ENCODE results near the gene TEP1.

The TEP1 gene

GRCh38 chr14:20429801-20430669 lies 16.7 kb upstream of the TEP1 start:
- no peak for DNase-seq (ENCODE audit: low read depth)

GRCh38 chr14:20428802-20429201 lies 15.5 kb upstream of the TEP1 start:
- DNase-seq (ENCODE audit: low read depth): no peak

DNA sequence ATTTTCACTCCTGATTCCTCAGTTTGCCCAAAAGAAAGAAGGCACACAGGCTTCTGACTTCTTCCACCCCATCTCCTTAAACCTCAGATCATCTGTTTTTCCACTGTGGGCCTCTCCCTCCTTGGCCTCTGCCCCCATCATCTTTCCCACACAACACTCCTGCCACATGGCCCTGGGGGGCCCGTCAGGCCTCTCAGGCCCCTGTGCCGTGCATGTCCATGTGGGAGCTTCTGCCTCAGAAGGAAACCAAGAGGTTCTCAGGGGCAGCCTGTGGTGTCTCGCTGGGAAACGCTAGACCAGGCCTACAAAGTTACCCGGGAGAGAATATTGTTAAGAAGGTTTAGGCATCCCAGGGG lies 14.7 kb upstream of the TEP1 start:
- no peak for DNase-seq (ENCODE audit: low read depth)

- peak; percentile 69 for DNase-seq (ENCODE audit: low read depth)
Observed at GRCh38 chr14:20427231-20428009, 14.1 kb upstream of the TEP1 start.

DNA sequence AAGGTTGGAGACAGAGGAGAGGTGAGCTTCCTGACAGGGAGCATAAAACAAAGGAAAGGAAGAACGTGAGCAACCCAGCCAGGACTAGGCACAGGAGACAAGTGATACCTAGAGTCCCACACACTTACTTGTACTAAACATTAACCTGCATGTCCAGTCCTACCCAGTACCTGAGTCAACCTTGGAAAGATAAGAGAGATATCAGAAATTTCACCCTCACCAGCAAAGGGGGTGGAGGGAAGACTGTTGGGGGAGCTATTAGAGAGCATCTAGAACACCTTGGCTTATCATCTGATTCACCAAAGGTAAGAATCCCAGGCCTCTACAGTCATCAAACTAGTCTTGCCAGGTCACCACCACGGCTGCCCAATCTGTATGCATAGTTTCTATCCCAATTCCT lies 11.6 kb upstream of the TEP1 start:
- no peak for DNase-seq (ENCODE audit: low read depth)

DNA sequence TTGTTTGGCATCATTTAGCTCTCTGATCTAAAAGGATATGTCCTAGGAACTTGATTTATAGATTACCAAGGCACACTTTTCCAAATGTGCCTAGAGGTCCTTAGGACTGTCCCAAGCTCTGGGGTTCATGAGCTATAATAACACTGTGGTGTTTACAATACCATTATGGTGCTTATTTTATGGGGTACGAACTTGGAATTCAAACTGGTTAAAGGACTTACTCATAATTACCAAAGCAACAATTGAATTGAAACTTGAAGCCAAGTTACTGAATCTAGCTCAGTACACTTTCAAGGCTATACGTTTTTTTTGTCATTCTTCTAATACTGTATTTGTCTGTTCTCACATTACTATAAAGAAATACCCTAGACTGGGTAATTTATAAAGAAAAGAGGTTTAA lies 9.6 kb upstream of the TEP1 start:
- DNase-seq (ENCODE audit: low read depth): no peak

- DNase-seq (ENCODE audit: low read depth): no peak
Observed at GRCh38 chr14:20421267-20421666, 8.0 kb upstream of the TEP1 start.

GRCh38 chr14:20419419-20419818 lies 6.1 kb upstream of the TEP1 start:
- DNase-seq (ENCODE audit: low read depth): peak; percentile 22

DNA sequence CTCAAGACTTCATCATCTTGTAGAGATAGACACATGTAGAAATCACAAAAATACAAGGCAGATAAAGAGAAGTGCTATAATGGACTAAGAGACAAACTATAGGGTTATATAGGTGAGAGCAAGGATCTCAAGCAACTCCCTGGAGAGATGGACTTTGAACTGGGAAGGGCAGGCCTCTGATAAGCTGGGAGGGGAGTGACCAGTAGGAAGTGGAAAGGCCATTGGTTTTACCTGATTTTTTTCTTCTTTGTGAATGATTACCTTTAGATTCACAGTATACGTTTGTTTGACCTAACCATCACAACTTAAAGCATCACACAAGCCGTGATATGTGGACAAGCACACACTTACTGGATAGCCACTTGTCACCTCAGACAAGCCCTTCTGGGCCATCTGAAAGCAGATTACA lies 5.2 kb upstream of the TEP1 start:
- no peak for DNase-seq (ENCODE audit: low read depth)

DNA sequence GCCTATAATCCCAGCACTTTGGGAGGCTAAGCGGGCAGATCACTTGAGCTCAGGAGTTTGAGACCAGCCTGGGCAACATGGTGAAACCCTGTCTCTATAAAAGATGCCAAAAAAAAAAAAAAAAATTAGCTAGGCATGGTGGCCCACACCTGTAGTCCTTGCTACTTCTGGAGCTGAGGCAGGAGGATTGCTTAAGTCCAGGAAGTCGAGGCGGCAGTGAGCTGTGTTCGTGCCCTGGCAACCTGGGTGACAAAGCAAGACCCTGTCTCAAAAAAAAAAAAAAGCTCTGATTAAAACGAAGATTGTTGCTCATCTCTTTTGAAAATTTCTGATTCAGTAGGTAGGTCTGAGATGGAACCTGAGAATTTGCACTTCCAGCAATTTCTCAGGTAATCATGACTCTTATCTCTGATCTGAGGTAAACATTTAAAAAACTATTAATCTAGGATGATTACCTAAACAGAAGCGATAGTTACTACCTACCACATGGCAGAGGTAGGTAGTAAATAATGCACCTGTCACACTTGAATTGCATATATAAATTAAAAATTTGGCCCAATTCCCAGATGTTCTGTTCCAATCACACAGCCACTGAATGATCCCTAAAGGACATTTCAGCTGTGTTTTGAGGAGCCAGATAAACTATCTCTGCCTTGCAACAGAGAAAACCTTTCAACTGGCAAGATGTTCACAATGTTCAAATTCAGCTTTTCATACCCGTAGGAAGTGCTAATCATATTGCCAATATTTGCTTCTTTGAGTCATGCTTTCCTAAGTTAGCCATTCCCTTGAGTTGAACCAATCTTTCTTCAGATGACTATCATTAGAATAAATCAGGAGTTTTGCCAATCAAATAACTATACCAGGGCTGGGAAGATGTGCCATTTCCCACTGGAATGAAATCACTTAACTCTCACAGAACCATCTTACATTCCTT lies 4.2 kb upstream of the TEP1 start:
- DNase-seq (ENCODE audit: low read depth): no peak

DNA sequence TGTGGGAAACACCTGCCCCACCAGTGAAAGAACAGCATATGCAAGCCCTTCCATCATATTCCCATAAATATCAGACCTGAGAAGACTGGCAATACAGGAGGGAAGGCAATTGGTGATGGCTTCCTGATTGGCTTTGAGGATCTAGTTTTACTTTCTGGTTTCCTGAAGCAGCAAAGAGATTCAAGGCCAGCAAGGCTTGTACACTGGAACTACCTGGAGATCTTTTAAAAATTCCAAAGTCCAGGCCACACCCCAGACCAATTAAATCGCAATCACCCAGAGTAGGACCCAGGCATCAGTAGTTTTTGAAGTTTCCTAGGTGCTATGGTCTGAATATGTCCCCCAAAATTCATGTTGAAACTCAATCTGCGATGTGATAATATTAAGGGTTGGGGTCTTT lies 2.9 kb upstream of the TEP1 start:
- no peak for DNase-seq (ENCODE audit: low read depth)

DNA sequence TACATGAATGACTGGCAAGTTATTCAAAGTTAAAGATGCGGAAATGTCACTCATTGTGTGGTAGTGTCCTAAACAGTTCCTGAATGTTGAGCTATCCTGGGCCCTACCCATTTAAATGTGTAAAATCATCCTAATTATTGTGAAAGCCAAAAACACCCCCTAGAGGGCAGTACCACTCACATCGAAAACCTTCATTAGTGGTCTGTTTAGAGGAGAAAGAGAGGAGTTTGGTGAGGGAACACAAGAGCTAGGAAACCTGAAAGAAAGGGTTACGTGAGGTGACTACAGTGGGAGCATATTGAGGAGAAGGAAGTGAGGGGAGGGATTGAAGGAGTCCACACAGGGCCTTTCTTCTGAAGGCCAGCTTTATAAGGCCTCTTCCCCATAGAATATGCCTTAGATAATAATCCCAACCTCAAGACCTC lies 2.5 kb upstream of the TEP1 start:
- peak; percentile 65 for DNase-seq (ENCODE audit: low read depth)

DNA sequence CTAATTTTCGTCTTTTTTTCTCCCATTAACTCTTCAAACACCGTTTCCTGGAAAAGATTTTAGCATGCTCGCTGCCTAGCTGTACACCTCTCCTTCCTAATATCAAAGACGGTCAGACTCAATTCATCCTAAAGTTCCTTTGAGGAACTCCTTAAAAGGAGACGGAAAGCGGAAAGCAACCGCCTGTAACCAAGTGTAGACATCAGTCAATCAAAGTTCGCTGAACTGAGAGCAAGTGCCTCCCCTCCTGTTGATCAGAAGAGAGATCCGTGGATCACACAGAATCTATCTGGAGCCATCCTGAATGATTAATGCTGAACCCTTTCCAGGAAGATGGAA lies 412 bp upstream of the TEP1 start:
- DNase-seq (ENCODE audit: low read depth): peak; percentile 30

DNA sequence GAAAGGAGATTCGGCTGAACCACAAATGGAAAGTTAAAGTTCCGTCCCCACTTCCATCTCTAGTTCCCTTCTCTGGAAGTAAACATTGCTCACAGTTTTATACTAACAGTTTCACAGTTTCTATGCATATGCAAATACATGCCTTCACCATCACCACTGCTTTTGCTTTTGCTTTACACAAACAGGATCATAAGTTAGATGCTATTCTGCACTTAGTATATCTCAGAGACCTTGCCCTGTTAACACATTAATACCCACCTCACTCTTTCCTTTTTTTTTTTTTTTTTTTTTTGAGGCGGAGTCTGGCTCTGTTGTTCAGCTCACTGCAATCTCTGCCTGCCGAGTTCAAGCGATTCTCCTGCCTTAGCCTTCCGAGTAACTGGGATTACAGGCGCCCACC lies 890 bp downstream of the TEP1 start:
- DNase-seq (ENCODE audit: low read depth): peak; percentile 25

- DNase-seq (ENCODE audit: low read depth): peak; percentile 82
Observed at GRCh38 chr14:20409226-20409625, 4.1 kb downstream of the TEP1 start.

- no peak for DNase-seq (ENCODE audit: low read depth)
Observed at GRCh38 chr14:20403521-20403920, 9.8 kb downstream of the TEP1 start.

DNA sequence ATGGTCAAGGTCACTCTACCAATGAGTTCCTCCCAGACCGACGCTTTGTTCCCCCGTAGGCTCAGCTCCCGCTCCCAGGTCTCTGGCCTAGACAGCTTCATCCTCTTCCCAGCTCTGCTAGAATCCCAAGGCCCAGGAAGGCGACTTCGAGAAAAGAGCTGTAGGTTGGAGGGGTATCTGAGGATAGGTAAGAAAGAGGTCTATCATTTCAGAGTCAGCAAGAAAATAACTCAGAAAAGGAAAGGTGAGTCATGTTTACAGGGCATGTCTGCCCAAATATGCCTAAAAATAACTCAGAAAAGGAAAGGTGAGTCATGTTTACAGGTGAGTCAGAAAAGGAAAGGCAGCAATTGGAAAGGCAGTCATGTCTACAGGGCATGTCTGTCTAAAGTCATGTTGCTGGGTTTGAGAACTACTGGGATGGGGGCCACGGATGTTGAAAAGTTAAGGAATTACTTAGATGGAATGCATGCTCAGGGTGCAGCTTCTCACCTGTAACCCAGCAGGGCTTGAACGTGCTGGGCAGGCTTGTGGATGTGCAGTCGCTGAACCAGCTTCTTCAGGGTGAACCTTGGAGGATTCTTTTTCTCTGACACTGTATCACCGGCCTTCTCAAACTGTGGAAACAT lies 12.2 kb downstream of the TEP1 start:
- DNase-seq (ENCODE audit: low read depth): peak; percentile 12

DNA sequence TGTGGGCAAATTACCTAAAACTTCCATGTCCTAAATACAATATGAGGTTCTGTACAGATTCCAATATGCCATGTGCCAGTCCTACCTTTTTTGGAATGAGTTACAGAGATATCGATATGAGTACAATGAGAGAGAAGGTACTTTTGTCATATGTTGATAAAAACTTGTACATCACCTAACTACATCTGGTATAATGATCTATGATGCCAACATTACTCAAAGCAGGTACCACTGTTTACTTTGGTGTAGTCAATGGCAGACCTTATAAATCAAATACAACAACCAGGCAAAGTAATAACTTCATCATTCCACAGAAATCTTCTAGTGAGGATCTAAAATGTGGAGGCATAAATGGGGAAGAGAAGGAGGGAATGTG lies 12.7 kb downstream of the TEP1 start:
- no peak for DNase-seq (ENCODE audit: low read depth)

DNA sequence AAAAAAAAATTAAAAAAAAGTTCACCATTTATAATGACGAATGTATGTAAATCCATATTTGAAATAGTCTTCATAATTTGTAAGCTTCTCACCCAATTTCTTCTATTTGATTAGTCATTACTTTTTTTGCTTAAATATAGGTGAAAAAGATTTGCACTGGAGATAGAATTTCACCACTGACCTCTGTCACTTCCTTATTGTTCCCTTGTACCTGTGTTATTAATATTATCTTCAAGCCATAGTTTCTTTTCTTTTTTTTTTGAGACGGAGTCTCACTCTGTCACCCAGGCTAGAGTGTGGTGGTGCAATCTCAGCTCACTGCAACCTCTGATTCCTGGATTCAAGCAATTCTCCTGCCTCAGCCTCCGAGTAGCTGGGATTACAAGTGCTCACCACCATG lies 15.8 kb downstream of the TEP1 start:
- no peak for DNase-seq (ENCODE audit: low read depth)

DNA sequence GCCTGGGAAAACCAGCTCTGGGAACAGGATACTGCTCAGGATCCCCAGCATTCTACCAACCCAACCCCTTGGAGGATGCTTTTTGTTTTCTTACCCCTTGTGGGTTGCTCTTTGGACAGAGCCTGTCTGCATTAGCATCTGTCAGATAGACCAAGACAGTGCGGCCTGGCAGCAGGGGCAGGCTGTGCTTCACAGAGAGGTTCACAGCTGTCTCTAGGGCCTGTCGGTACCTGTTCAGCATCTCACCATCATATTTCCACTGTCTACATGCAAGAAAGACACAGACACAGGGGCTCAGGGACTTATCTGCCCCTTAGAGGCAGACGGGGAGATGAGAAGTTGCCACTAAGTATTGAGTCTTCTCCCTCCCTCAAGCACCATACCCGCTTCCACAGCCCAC lies 21.8 kb downstream of the TEP1 start:
- no peak for DNase-seq (ENCODE audit: low read depth)

GRCh38 chr14:20388159-20388558 lies 25.1 kb downstream of the TEP1 start:
- no peak for DNase-seq (ENCODE audit: low read depth)

DNA sequence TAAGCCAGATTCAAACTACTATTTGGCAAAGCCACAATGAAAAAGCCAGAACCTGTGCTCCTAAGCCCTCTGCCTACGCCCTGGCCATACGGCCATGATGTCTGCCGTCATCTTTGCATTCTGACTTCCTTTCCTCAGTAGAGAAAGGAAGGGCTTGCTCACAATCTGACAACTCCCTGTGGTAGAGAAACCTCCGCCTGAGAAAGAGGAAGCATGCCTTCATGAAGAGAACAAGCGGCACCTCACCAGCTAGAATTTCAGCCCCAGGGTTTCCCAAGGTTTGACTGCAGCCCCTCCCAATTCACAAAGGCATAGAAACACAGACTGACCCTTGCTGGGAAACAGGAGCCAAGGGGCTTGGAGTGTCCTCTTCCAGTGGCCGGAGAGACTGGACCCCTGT lies 25.7 kb downstream of the TEP1 start:
- no peak for DNase-seq (ENCODE audit: low read depth)

All from EH (cell line).